Prostate gland (tissue), 2 donors: ENCODE measurements around the gene PTPRH. TPM values are rescaled to one million over a fixed set of nuclear protein-coding genes. Genes with fewer than 3 reads are reported as not detected.

Experiments
- DNase-seq: peaks from one replicate; pipeline ENCODE4 v3.0.0-alpha.2; 2019; ENCODE audit warnings: low spot score
- H3K27ac ChIP-seq, 2 donors: fragments of 200-600 bp; sonication (generic); 2 replicates each; pipeline ENCODE4 v1.5.1; 2017 to 2019
- H3K27me3 ChIP-seq: fragments of 200-600 bp; sonication (generic); replicated peaks from 2 replicates; pipeline ENCODE4 v1.5.1; 2019; ENCODE audit not compliant: insufficient read depth
- H3K36me3 ChIP-seq, 2 donors: fragments of 200-600 bp; sonication (generic); 1 replicate in 1 of 2; 2 replicates in 1 of 2; pipeline versions ENCODE4 v1.5.1 to v1.8.1; 2017 to 2019
- H3K4me1 ChIP-seq: fragments of 200-600 bp; sonication (generic); replicated peaks from 2 replicates; pipeline ENCODE4 v1.5.1; 2019
- H3K4me3 ChIP-seq, 2 donors: fragments of 200-600 bp; sonication (generic); 2 replicates each; pipeline ENCODE4 v1.5.1; 2017 to 2019
- H3K9me3 ChIP-seq: fragments of 200-600 bp; sonication (generic); 2 replicates; pipeline ENCODE4 v1.5.1; 2017
- CTCF ChIP-seq, 4 experiments: fragments of 200-600 bp in 2 of 4; fragments of 450-650 bp in 2 of 4; sonication (generic) in 2 of 4; IDR thresholded peaks; 1 replicate in 3 of 4; 2 replicates in 1 of 4; pipeline ENCODE4 v1.5.1; 2016 to 2019; ENCODE audit warnings: antibody characterized with exemption in 4 of 4, mild to moderate bottlenecking in 2 of 4, moderate library complexity in 2 of 4
- POLR2A ChIP-seq: fragments of 450-650 bp; IDR thresholded peaks from one replicate; pipeline ENCODE4 v1.6.1; 2016; ENCODE audit warnings: antibody characterized with exemption, mild to moderate bottlenecking
- POLR2AphosphoS5 ChIP-seq: sonication (generic); formaldehyde crosslinking; IDR thresholded peaks from one replicate; pipeline ENCODE4 v1.6.1; 2017; ENCODE audit warnings: antibody characterized with exemption
- WGBS: methylation state at CpG from one replicate; pipeline ENCODE4 v1.1.5; 2018; 5-methylcytosine and 5-hydroxymethylcytosine counted together
- intact Hi-C: fragments of 100-400 bp; cut with DNase I; formaldehyde crosslinking; loops from one replicate; pipeline ENCODE4 v1.14.2; 2022
- total RNA-seq, 2 donors: library from RNA; depleted of rRNA; stranded (reverse); fragments of >200 nt; gene quantifications; one replicate each; pipeline ENCODE4 v1.1.0, GENCODE V29; 2016

The PTPRH gene
- total RNA-seq, 2 donors from 2014 or later: 4.0 TPM; not detected in 1

- H3K27me3 ChIP-seq: no peaks in the 10 kb centered on the region
- H3K36me3 ChIP-seq: no peaks in the 10 kb centered on the region
- 57% methylated on average over 17 of the region's 17 CpGs for WGBS
- no peaks in the 10 kb centered on the region for H3K9me3 ChIP-seq
- TF ChIP-seq CTCF (IDR thresholded peaks at IDR 0.05) (no peak), POLR2AphosphoS5 (no peak), POLR2A (no peak)
- no peak overlapping the region for H3K4me3 ChIP-seq
- intact Hi-C loops: no loop called here
- no peak for DNase-seq
- peaks cover 7% of the 10 kb centered on the region for H3K4me1 ChIP-seq
- no peak overlapping the region for H3K27ac ChIP-seq
Observed at GRCh38 chr19:55255618-55256423, 46.5 kb upstream of the PTPRH start.

- DNase-seq: no peak
- intact Hi-C loops: no loop called here
- WGBS: 43% methylated on average over 5 of the region's 6 CpGs
- Histone ChIP-seq H3K4me1 (peaks cover 7% of the 10 kb centered on the region), H3K9me3 (no peaks in the 10 kb centered on the region), H3K36me3 (no peaks in the 10 kb centered on the region), H3K27ac (no peak overlapping the region), H3K4me3 (peak overlapping the region in 1 of 2 donors; percentile 4), H3K27me3 (no peaks in the 10 kb centered on the region)
- TF ChIP-seq CTCF (IDR thresholded peaks at IDR 0.05): no peak
- TF ChIP-seq POLR2AphosphoS5: no peak
- no peak for TF ChIP-seq POLR2A
Observed at GRCh38 chr19:55254625-55254977, 45.3 kb upstream of the PTPRH start.

- H3K27me3 ChIP-seq: no peaks in the 10 kb centered on the region
- intact Hi-C loops: no loop called here
- no peaks in the 10 kb centered on the region for H3K9me3 ChIP-seq
- H3K4me1 ChIP-seq: peaks cover 7% of the 10 kb centered on the region
- TF ChIP-seq CTCF (IDR thresholded peaks at IDR 0.05) (no peak), POLR2A (no peak), POLR2AphosphoS5 (no peak)
- WGBS: 73% methylated on average over 23 of the region's 23 CpGs
- no peak overlapping the region for H3K4me3 ChIP-seq
- no peak for DNase-seq
- H3K36me3 ChIP-seq: no peaks in the 10 kb centered on the region
- H3K27ac ChIP-seq: no peak overlapping the region
Observed at GRCh38 chr19:55253842-55254624, 44.7 kb upstream of the PTPRH start.

GRCh38 chr19:55252760-55253663, 43.7 kb upstream of the PTPRH start:
- Histone ChIP-seq H3K4me3 (no peak overlapping the region), H3K4me1 (peaks cover 7% of the 10 kb centered on the region), H3K9me3 (no peaks in the 10 kb centered on the region), H3K27ac (no peak overlapping the region), H3K36me3 (no peaks in the 10 kb centered on the region), H3K27me3 (no peaks in the 10 kb centered on the region)
- WGBS: 88% methylated on average over 21 of the region's 21 CpGs
- DNase-seq: no peak
- intact Hi-C loops: no loop called here
- TF ChIP-seq CTCF (IDR thresholded peaks at IDR 0.05) (no peak), POLR2AphosphoS5 (no peak), POLR2A (no peak)
